DOHH2 (cell line): Measurements from ENCODE around the gene TFAP2A.

Experiments used
- H3F3A ChIP-seq: fragments of 200-600 bp; sonication (generic), shearing (Covaris generic); 2 replicates; pipeline ENCODE4 v1.6.0; 2016; ENCODE audit warnings: antibody characterized with exemption, mild to moderate bottlenecking; ENCODE audit not compliant: control insufficient read depth, insufficient read depth
- H3K27ac ChIP-seq: fragments of 200-600 bp; sonication (generic); 2 replicates; pipeline ENCODE4 v1.5.1; 2014; ENCODE audit warnings: low read depth, mild to moderate bottlenecking, low read length, moderate library complexity
- H3K27me3 ChIP-seq: fragments of 200-600 bp; sonication (generic); 2 replicates; pipeline ENCODE4 v1.6.1; 2014; ENCODE audit warnings: mild to moderate bottlenecking, low read length, mixed read lengths; ENCODE audit not compliant: control insufficient read depth
- H3K36me3 ChIP-seq: fragments of 200-600 bp; sonication (generic); 2 replicates; pipeline ENCODE4 v1.6.1; 2014; ENCODE audit warnings: mild to moderate bottlenecking, low read length, moderate library complexity, mixed read lengths; ENCODE audit not compliant: control insufficient read depth
- H3K4me1 ChIP-seq: fragments of 200-600 bp; sonication (generic); 2 replicates; pipeline ENCODE4 v1.6.1; 2014; ENCODE audit warnings: mild to moderate bottlenecking, low read length, mixed read lengths; ENCODE audit not compliant: control insufficient read depth
- H3K4me2 ChIP-seq: fragments of 200-600 bp; sonication (generic); 2 replicates; pipeline ENCODE4 v1.6.0; 2014; ENCODE audit warnings: mild to moderate bottlenecking, low read length, moderate library complexity
- H3K4me3 ChIP-seq: fragments of 200-600 bp; sonication (generic); 2 replicates; pipeline ENCODE4 v1.5.1; 2014; ENCODE audit warnings: mild to moderate bottlenecking, low read length, mixed read lengths
- H3K79me2 ChIP-seq: fragments of 200-600 bp; sonication (generic); 2 replicates; pipeline ENCODE4 v1.6.1; 2014; ENCODE audit warnings: mild to moderate bottlenecking, low read length, mixed read lengths; ENCODE audit not compliant: control insufficient read depth
- H3K9me2 ChIP-seq: fragments of 200-600 bp; sonication (generic); replicated peaks from 2 replicates; pipeline ENCODE4 v1.6.1; 2014; ENCODE audit warnings: mild to moderate bottlenecking, low read length, mixed read lengths; ENCODE audit not compliant: control insufficient read depth
- H3K9me3 ChIP-seq: fragments of 200-600 bp; sonication (generic); 2 replicates; pipeline ENCODE4 v1.6.1; 2014; ENCODE audit warnings: antibody characterized with exemption, low read length, mixed read lengths; ENCODE audit not compliant: control insufficient read depth, insufficient read depth
- H4K20me1 ChIP-seq: fragments of 200-600 bp; sonication (generic); 2 replicates; pipeline ENCODE4 v1.6.0; 2014; ENCODE audit warnings: low read depth, mild to moderate bottlenecking, antibody characterized with exemption, low read length, moderate library complexity; ENCODE audit not compliant: control insufficient read depth, insufficient read depth
- EZH2phosphoT487 ChIP-seq: fragments of 200-600 bp; sonication (generic); IDR thresholded peaks from 2 replicates; pipeline ENCODE4 v1.6.1; 2017; ENCODE audit warnings: borderline replicate concordance, mild to moderate bottlenecking, antibody characterized with exemption, low read length, moderate library complexity, mixed read lengths
- TF ChIP-seq, protein P1 (sequence below): fragments of 200-600 bp; sonication (generic); IDR thresholded peaks from one replicate; pipeline ENCODE4 v1.5.1; 2014; ENCODE audit warnings: antibody characterized with exemption, mild to moderate bottlenecking, low read depth, low read length; ENCODE audit not compliant: poor library complexity, severe bottlenecking

The TFAP2A gene

DNA sequence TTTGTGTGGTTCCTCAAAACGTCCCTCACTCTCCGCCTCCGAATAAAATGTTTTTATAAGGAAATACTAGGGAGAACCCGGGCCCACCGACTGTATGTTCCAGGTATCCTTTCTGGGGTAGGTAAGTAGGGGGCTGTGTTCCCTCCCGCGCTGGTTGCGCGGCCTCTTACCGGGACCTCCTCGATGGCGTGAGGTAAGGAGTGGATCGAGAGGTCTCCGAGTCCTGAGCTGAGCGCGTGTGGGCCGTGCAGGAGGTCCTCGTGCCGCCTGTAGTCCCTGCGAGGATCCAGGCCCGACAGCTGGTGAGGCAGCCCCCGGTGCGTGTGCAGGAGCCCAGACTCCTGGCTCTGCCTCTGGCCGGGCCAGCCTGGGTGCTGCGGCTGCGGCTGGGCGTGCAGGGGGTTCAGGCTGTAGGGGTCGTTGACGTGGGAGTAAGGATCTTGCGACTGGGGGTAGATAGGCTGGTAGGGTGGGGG, 5.1 kb downstream of the TFAP2A start:
- Histone ChIP-seq H3K79me2 (peaks cover 10% of the 10 kb centered on the region), H4K20me1 (no peaks in the 10 kb centered on the region), H3K9me2 (no peaks in the 10 kb centered on the region), H3K27me3 (peaks cover 34% of the 10 kb centered on the region), H3K4me1 (peaks cover 46% of the 10 kb centered on the region), H3K4me3 (no peak overlapping the region), H3K36me3 (peaks cover 7% of the 10 kb centered on the region), H3K9me3 (no peaks in the 10 kb centered on the region), H3K4me2 (no peak overlapping the region), H3K27ac (no peak overlapping the region), H3F3A (peaks cover 11% of the 10 kb centered on the region)
- no peak for TF ChIP-seq EZH2phosphoT487
- TF ChIP-seq, protein P1, sequence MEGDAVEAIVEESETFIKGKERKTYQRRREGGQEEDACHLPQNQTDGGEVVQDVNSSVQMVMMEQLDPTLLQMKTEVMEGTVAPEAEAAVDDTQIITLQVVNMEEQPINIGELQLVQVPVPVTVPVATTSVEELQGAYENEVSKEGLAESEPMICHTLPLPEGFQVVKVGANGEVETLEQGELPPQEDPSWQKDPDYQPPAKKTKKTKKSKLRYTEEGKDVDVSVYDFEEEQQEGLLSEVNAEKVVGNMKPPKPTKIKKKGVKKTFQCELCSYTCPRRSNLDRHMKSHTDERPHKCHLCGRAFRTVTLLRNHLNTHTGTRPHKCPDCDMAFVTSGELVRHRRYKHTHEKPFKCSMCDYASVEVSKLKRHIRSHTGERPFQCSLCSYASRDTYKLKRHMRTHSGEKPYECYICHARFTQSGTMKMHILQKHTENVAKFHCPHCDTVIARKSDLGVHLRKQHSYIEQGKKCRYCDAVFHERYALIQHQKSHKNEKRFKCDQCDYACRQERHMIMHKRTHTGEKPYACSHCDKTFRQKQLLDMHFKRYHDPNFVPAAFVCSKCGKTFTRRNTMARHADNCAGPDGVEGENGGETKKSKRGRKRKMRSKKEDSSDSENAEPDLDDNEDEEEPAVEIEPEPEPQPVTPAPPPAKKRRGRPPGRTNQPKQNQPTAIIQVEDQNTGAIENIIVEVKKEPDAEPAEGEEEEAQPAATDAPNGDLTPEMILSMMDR: no peak

DNA sequence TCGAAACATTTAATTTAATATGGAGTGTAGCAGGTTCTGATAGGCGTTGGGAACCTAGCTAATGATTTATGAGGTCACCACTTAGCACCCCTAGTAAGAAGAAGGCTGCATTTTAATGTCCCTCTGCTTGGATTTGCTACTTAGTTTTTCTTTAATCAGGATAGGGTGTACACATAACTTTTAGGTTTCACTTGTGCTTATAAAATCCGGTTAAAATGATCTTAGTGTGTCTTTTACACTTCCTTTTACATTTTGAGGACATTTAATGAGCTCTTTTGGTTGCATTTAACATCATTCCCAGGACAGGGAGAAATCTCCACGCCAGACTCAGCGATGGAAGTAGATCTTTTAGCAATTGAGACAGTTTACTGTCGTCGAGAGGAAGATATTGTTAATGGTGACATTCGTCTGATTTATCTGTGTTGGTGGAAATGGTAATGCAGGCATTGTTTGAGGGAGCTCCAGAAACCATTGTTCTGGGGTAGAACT, 5.6 kb downstream of the TFAP2A start:
- Histone ChIP-seq H3K27ac (no peak overlapping the region), H3K4me3 (no peak overlapping the region), H3K36me3 (peaks cover 7% of the 10 kb centered on the region), H3K9me2 (no peaks in the 10 kb centered on the region), H3K9me3 (no peaks in the 10 kb centered on the region), H3K27me3 (peaks cover 29% of the 10 kb centered on the region), H3F3A (peaks cover 11% of the 10 kb centered on the region), H3K4me1 (peaks cover 50% of the 10 kb centered on the region), H3K4me2 (0 out of 2 replicates have a peak overlapping the region, but pooled peaks have one; percentile 1), H3K79me2 (peaks cover 14% of the 10 kb centered on the region), H4K20me1 (no peaks in the 10 kb centered on the region)
- TF ChIP-seq, protein P1: no peak
- no peak for TF ChIP-seq EZH2phosphoT487

DNA sequence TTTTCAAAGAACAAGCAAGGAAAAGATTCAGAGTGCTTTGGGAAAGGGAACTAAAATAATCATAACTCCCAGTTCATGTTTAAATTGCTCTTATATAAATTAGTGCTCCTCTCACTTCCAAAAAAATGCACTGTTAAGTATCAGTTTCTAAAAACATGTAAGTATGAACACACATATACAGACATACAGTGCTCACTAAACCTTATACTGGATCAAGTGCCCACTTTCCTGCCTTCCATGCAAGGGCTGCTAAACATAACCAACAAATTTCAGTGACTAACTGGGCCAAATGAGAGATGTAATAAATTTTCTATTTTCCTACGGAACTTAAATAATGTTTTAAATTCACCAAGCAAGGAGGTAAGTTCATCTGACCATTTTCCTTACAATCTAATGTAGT, 6.4 kb downstream of the TFAP2A start:
- Histone ChIP-seq H3K4me3 (no peak overlapping the region), H3K4me2 (no peak overlapping the region), H3K79me2 (peaks cover 14% of the 10 kb centered on the region), H3K27me3 (peaks cover 23% of the 10 kb centered on the region), H3K36me3 (peaks cover 7% of the 10 kb centered on the region), H3K9me3 (no peaks in the 10 kb centered on the region), H3K4me1 (peaks cover 52% of the 10 kb centered on the region), H3K9me2 (no peaks in the 10 kb centered on the region), H4K20me1 (no peaks in the 10 kb centered on the region), H3F3A (peaks cover 11% of the 10 kb centered on the region), H3K27ac (no peak overlapping the region)
- TF ChIP-seq, protein P1: no peak
- no peak for TF ChIP-seq EZH2phosphoT487
